AG09319 (cell line): ENCODE data around the gene PDSS2.

Experiments used
- DNase-seq: peaks from one replicate; pipeline ENCODE4 v3.0.0-alpha.2; 2010; ENCODE audit warnings: low read depth; ENCODE audit errors: extremely low read depth
- TF ChIP-seq, protein P1 (sequence below): IDR thresholded peaks from 2 replicates; pipeline ENCODE4 v1.5.1; 2011; ENCODE audit warnings: low read depth, mild to moderate bottlenecking, inconsistent platforms, low read length, moderate library complexity

Gene PDSS2

GRCh38 chr6:107460083-107460631 lies 793 bp upstream of the PDSS2 start:
- TF ChIP-seq, protein P1, sequence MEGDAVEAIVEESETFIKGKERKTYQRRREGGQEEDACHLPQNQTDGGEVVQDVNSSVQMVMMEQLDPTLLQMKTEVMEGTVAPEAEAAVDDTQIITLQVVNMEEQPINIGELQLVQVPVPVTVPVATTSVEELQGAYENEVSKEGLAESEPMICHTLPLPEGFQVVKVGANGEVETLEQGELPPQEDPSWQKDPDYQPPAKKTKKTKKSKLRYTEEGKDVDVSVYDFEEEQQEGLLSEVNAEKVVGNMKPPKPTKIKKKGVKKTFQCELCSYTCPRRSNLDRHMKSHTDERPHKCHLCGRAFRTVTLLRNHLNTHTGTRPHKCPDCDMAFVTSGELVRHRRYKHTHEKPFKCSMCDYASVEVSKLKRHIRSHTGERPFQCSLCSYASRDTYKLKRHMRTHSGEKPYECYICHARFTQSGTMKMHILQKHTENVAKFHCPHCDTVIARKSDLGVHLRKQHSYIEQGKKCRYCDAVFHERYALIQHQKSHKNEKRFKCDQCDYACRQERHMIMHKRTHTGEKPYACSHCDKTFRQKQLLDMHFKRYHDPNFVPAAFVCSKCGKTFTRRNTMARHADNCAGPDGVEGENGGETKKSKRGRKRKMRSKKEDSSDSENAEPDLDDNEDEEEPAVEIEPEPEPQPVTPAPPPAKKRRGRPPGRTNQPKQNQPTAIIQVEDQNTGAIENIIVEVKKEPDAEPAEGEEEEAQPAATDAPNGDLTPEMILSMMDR, result no peak
- DNase-seq, result no peak

DNA sequence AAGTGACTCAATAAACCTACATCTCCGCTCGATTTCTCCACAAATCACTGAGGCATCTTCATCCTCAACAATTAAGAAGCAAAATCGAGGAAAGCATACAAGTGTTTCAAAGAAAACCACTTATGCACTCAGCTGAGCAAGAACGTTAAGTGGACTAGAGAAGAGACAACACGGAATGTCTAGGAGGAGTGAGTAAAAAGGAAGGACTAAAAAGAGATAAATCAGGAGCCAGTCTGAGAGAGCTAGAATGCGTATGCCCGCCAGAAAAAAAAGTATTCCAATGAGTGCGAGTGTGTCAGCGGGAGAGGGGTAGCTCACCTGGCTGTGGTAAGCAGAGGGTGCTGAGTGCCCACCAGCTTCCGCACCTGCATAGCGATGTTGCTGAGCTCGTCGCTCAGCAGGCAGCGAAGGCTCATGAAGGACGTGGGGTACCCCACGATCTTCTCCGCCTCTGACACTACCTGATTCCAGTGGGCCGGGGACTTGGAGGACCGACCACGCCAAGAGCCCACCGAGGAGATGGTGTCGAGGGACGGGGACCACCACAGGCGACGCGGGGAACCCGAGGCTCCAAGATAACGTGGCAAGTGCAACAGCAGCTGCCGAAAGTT lies 587 bp downstream of the PDSS2 start:
- TF ChIP-seq, protein P1, result no peak
- no peak for DNase-seq

- DNase-seq, result no peak
- TF ChIP-seq, protein P1, result no peak
These were observed 10.6 kb downstream of the PDSS2 start for GRCh38 chr6:107448776-107449175.

DNA sequence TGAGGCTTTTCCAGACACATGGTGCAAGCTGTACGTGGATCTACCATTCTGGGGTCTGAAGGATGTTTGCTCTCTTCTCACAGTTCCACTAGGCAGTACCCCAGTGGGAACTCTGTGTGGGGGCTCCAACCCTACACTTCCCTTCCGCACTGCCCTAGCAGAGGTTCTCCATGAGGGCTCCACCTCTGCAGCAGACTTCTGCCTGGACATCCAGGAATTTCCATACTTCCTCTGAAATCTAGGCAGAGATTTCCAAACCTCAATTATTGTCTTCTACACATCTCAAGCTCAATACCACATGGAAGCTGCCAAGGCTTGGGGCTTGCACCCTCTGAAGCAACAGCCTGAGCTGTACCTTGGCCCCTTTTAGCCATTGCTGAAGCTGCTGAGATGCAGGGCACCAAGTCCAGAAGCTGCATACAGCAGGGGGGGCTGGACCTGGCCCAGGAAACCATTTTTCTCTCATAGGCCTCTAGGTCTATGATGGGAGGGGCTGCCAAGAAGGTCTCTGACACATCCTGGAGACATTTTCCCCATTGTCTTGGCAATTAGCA lies 11.6 kb downstream of the PDSS2 start:
- no peak for DNase-seq
- TF ChIP-seq, protein P1, result no peak

- no peak for DNase-seq
- TF ChIP-seq, protein P1, result no peak
These were observed 15.1 kb downstream of the PDSS2 start for GRCh38 chr6:107444277-107444676.

GRCh38 chr6:107443608-107444267 lies 15.6 kb downstream of the PDSS2 start:
- TF ChIP-seq, protein P1, result no peak
- no peak for DNase-seq
